Neural cell (in vitro differentiated cells): ENCODE data around the gene ATP2C2.

Source experiments
- EP300 ChIP-seq: fragments of 450-650 bp; conservative IDR thresholded peaks from 2 replicates; pipeline ENCODE4 v1.6.1; 2014; ENCODE audit warnings: antibody characterized with exemption, mild to moderate bottlenecking, moderate library complexity; ENCODE audit not compliant: poor library complexity, severe bottlenecking
- EZH2 ChIP-seq: fragments of 200-600, 300-800 bp; shearing (Covaris generic), sonication (generic); IDR thresholded peaks from 2 replicates; pipeline ENCODE4 v1.6.1; 2014; ENCODE audit warnings: antibody characterized with exemption, low read length, borderline replicate concordance, mild to moderate bottlenecking; ENCODE audit not compliant: insufficient read depth, poor library complexity, severe bottlenecking
- TF ChIP-seq, protein P1 (sequence below): IDR thresholded peaks from 2 replicates; pipeline ENCODE4 v1.6.1; 2012; ENCODE audit warnings: borderline replicate concordance
- TF ChIP-seq, protein P2 (sequence below): fragments of 450-650 bp; IDR thresholded peaks from 2 replicates; pipeline ENCODE4 v1.5.1; 2014; ENCODE audit warnings: antibody characterized with exemption, mild to moderate bottlenecking, moderate library complexity; ENCODE audit not compliant: poor library complexity, severe bottlenecking

DNA sequence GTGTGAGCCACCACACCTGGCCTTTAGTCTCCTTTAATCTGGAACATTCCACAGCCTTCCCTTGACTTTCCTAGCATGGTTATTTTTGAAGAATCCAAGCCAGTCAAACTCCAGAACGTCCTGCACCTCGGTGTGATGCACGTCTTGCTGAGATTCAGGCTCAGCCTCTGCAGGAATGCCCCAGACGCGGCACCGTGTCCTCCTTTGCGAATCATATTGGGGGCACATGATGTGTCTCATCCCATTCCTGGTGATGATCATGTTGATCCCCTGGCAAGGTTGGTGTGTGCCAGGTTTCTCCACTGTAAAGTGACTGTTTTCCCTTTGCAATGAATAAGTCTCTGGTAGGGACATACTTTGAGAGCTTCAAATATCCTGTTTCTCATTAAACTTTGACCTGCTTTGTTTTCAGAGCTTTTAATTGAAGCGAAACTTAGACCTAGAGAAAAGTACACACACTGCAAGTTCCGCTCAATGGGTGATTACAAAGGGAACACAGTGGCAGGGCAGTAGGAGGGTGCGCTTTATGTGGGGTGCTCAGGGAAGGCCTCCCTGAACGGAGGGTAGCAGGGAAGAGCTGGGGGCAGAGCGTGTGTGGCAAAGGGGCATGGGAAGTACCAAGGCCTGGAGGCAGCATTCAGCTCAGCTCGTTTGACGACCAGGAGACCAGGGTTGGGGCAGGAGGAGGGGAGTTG is 9.6 kb upstream of the ATP2C2 start:
- TF ChIP-seq, protein P1, sequence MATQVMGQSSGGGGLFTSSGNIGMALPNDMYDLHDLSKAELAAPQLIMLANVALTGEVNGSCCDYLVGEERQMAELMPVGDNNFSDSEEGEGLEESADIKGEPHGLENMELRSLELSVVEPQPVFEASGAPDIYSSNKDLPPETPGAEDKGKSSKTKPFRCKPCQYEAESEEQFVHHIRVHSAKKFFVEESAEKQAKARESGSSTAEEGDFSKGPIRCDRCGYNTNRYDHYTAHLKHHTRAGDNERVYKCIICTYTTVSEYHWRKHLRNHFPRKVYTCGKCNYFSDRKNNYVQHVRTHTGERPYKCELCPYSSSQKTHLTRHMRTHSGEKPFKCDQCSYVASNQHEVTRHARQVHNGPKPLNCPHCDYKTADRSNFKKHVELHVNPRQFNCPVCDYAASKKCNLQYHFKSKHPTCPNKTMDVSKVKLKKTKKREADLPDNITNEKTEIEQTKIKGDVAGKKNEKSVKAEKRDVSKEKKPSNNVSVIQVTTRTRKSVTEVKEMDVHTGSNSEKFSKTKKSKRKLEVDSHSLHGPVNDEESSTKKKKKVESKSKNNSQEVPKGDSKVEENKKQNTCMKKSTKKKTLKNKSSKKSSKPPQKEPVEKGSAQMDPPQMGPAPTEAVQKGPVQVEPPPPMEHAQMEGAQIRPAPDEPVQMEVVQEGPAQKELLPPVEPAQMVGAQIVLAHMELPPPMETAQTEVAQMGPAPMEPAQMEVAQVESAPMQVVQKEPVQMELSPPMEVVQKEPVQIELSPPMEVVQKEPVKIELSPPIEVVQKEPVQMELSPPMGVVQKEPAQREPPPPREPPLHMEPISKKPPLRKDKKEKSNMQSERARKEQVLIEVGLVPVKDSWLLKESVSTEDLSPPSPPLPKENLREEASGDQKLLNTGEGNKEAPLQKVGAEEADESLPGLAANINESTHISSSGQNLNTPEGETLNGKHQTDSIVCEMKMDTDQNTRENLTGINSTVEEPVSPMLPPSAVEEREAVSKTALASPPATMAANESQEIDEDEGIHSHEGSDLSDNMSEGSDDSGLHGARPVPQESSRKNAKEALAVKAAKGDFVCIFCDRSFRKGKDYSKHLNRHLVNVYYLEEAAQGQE: no peak
- TF ChIP-seq EZH2 (no peak), EP300 (no peak)
- TF ChIP-seq, protein P2, sequence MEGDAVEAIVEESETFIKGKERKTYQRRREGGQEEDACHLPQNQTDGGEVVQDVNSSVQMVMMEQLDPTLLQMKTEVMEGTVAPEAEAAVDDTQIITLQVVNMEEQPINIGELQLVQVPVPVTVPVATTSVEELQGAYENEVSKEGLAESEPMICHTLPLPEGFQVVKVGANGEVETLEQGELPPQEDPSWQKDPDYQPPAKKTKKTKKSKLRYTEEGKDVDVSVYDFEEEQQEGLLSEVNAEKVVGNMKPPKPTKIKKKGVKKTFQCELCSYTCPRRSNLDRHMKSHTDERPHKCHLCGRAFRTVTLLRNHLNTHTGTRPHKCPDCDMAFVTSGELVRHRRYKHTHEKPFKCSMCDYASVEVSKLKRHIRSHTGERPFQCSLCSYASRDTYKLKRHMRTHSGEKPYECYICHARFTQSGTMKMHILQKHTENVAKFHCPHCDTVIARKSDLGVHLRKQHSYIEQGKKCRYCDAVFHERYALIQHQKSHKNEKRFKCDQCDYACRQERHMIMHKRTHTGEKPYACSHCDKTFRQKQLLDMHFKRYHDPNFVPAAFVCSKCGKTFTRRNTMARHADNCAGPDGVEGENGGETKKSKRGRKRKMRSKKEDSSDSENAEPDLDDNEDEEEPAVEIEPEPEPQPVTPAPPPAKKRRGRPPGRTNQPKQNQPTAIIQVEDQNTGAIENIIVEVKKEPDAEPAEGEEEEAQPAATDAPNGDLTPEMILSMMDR: no peak
